A204.1 (cell line): ENCODE measurements around the gene MRPL20.
"Not testable (repeated sequence)": the region's sequence is repeated elsewhere in the genome, so short reads cannot be mapped to it uniquely, and the experiment has no call there.

Source experiments
- FAIRE-seq: peaks from 2 replicates; lab custom pipeline; 2012; peaks lifted over from hg19 to GRCh38; lab: Jason Lieb, UNC

Gene MRPL20

GRCh38 chr1:1425753-1426495, 18.8 kb upstream of the MRPL20 start:
- FAIRE-seq: no peak

DNA sequence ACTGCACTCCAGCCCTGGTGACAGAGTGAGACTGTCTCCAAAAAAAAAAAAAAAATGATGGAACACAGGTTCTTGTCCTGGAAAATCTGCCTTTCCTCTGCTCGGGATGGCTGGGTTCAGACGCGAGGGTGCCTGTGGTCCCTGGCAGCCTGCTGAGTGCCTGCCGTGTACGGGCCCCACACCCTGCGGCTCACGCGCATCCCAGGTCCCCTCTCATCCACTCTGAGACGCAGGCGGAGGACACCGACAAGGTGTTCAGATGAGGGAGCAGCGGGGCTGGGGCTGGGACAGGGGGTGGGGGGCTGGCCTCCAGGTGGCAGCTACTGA, 18.3 kb upstream of the MRPL20 start:
- FAIRE-seq: no peak

GRCh38 chr1:1424707-1425106, 17.6 kb upstream of the MRPL20 start:
- FAIRE-seq: no peak

DNA sequence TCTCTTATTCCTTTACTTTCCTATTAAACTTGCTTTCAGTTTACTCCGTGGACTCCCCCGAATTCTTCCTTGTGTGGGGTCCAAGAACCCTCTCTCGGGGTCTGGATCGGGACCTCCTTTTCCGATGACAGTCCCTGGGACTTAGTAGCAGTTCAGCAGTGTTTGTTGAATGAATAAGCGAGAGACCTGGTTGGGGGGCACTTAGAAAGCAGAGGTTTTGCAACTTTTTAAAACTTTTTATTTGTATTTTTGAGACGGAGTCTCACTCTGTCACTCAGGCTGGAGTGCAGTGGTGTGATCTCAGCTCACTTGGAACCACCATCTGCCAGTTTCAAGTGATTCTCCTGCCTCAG, 16.1 kb upstream of the MRPL20 start:
- no peak for FAIRE-seq

- no peak for FAIRE-seq
Observed at GRCh38 chr1:1422465-1423244, 15.6 kb upstream of the MRPL20 start.

- FAIRE-seq: no peak
Observed at GRCh38 chr1:1421907-1422464, 14.9 kb upstream of the MRPL20 start.

- FAIRE-seq: no peak
Observed at GRCh38 chr1:1421147-1421906, 14.2 kb upstream of the MRPL20 start, which contains the start of gene ANKRD65. Gene ANKRD65, minus strand, starts transcription at chr1:1421276. Its CDS starts 271 bp downstream, at chr1:1421005.

DNA sequence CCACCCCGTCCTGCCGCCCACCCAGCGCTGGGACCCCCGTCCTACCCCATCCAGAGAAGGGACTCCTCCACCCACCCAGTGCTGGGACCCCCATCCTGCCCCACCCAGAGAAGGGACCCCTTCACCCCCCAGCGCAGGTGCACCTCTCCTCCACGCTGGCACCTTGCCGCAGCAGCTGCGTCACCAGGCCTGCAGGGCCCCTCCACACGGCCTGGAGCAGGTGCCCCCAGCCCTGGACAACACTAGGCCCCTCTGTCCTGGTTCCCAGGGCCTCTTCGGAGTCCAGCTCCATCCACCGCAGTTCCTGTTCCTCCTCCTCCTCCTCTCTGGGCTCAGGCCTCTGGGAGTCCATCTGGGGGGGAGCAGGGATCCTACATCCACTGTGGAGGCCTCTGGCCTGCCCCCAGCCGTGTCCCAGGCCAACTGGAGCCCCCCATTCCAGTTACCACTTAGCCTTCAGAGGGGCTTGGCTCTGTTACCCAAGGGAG, 13.6 kb upstream of the MRPL20 start:
- no peak for FAIRE-seq

- FAIRE-seq: no peak
Observed at GRCh38 chr1:1419813-1420653, 12.9 kb upstream of the MRPL20 start.

DNA sequence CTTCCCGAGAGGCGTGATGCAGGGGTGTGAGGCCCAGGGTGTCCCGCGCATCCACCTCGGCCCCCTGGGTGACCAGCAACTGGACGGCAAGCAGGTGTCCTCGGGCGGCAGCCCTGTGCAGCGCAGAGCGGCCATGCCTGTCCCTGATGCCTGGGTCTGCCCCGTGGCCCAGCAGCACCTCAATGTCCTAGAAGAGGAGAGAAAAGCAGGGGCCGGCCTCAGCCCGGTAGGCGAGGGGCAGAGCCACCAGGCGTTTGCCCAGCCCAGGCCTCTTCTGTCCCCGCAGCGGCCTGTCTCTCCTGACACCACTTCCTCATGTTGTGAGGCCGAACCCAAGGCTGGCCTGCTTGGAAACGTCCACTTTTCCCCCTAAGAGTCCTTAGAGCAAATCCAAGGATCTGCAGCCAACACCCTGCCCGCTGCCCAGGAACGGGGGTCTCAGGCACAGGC, 12.3 kb upstream of the MRPL20 start:
- FAIRE-seq: no peak

GRCh38 chr1:1418464-1419362, 11.6 kb upstream of the MRPL20 start:
- FAIRE-seq: no peak

DNA sequence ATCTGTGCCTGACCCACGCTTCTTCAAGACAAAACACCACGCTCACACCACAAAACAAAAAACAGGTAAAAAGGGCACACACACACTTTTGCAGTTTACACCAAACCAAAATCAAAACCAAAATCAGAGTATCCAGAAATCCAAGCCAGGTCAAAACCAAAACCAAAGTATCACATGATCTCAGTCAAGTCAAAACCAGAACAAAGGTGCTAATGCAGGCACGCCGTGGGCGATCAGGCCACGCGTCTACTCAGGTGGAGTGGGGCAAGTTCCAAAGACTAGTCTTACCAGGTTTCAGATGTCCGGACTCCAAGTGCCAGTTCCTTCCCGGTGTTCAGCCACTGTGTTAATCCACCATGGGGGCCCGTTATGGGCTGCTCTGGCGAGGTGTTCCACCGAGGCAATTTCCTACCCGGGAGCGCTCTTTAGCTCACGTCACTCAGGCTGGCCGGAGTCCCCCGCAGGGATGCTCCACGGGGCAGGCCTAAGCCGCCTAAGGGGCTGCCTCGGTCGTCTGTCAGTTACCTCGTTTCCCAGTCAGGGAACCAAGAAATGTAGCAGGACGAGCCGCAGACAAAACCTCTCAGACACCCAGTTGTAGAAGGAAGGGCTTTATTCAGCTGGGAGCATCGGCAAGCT, 10.9 kb upstream of the MRPL20 start:
- not testable (repeated sequence) for FAIRE-seq

DNA sequence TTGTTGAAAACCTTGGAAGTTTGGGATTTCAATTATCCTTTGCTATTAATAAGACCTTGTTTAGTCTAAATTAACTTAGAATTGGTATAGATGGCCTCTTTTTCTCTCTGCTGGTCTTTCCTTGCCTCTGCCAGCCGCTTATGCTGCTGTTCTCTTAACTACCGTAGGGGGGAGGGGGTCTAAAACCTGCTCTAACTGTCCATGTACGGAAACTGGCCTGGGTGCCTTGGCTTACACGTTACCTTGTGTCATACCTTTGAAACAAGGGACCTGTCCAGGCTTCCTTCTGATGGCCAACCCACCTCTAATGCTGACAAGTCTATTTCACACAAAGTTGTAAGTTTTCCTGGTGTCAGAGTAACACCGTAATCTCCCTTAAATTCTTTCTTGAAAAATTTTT, 10.3 kb upstream of the MRPL20 start:
- FAIRE-seq: not testable (repeated sequence)

DNA sequence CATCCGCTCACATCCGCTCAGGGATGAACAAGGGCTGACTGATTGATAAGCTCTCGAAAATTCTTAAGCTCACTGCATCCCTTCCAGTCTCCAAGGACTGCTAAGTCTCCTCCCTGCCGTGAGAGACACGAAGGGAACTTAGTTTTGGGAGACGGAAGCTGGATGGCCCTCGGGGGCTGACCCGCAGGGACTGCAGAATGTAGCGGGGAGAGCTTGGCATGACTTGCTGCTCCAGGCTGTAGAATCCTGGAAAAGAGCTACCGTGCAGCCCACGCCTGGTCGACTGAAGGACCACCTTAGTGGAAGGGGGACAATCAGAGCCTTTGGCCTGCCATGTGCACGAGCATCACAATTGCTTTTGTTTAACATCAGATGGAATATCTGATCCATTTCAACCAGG, 8.7 kb upstream of the MRPL20 start:
- FAIRE-seq: no peak

DNA sequence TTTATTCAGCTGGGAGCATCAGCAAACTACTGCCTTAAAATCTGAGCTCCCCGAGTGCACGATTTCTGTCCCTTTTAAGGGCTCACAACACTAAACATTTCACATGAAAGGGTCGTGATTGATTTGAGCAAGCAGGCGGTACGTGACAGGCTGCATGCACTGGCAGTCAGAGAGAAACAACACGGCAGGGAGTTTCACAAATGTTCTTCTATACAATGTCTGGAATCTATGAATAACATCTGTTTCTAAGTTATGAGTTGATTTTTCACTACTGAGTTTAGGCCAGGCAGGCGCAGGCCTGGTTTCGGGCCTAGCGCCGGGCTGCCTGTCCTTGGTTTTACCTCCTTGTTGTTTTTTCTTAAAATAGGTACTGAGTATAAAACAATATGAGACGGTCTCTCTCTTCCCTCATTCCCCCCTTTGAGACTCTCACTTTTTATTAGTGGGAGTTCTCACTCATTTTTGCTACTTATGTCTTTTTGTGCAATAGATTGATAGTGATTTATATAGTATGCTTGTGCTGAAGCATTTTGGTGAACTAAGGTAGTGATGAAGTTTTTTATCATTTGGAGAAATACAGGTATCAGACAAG, 5.3 kb upstream of the MRPL20 start:
- FAIRE-seq: not testable (repeated sequence)

DNA sequence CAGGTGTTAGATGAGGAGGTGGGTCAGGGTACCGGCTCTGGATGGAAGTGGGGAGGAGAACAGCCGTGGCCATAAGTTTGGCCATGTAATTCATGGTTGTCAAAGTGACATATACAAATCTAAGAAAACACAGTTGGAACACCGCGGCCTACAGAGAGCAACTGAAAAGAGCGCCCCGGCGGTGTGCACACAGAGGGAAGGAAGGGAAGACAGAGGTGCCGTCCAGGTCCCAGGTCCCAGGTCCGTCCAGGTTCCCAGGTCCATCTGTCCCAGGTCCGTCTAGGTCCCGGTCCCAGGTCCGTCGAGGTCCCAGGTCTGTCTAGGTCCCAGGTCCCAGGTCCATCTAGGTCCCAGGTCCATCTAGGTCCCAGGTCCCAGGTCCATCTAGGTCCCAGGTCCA, 4.5 kb upstream of the MRPL20 start:
- FAIRE-seq: no peak

DNA sequence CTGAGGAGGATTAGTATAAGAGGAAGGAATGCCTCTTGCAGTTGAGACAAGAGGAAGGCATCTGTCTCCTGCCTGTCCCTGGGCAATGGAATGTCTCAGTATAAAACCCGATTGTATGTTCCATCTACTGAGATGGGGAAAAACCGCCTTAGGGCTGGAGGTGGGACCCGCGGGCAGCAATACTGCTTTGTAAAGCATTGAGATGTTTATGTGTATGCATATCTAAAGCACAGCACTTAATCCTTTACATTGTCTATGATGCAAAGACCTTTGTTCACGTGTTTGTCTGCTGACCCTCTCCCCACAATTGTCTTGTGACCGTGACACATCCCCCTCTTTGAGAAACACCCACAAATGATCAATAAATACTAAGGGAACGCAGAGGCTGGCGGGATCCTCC, 3.1 kb upstream of the MRPL20 start:
- FAIRE-seq: not testable (repeated sequence)

GRCh38 chr1:1407636-1408318, 684 bp upstream of the MRPL20 start:
- no peak for FAIRE-seq
